ENCODE measurements around the gene CDH3. TPM values are rescaled to one million over a fixed set of nuclear protein-coding genes. Genes with fewer than 3 reads are reported as not detected.

The CDH3 gene
- total and polyA plus RNA-seq, 2 donors (not counting 1 experiment from before 2014, with no cell fraction given) = 0.14 TPM; not detected in 1

DNA sequence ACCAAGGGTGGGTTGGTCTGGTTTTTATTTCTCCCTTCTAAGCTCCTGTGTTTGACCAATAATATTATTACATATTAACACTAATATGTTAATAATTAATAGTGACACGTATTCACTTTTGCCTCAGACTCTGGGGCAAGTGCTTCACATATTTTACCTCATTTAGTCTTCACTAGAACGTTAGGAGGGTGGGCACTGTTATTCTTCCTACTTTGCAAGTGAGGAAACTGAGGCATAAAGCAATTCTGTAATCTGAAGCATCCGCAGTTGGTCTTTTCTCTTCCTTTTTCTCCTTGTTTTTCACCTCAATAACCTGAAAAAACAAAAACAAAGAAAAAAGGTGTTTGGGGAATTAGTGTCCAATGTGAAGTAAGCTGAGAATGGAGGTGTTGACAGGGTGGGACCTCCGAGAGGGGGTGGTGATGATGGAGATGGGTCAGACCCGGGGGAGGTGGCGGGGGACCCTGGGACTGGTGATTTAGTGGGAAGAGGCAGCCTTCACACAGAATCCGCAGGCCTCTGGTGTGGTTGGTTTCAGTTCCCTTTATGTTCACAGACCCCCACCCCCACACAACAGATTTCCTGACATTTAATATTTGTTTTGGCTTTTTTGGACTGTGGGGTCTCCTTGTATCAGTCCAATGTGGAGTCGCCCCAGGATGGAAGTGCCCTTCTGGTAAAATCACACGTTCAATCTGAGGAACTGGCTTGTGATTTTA is 95.7 kb downstream of the CDH3 start:
- Histone ChIP-seq H3K79me2 (ENCODE audit: control insufficient read depth, insufficient read depth, low read length) (no peaks in the 10 kb centered on the region), H3K9ac (ENCODE audit: insufficient read depth, low read length) (no peak overlapping the region)
- no peak for DNase-seq (ENCODE audit: low read depth in 2 of 2)

DNA sequence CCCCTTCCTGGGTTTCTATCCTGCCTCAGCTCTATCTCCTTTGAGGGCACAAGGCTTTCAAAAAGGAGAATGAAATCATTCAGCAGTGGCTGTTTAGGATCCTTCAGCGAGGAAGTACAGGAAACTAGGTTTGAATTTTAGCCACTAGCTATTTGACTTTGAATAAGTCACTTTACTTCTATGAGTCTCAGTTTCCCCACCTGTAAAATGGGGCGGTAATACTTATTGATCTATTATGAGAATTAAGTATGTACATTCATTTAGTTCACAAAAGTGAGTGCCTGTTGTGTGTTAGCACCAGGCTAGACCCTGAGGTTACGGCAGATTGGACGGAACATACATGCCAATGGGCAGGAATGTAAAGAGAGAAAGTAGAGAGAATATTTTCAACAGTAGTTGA is 98.6 kb downstream of the CDH3 start:
- Histone ChIP-seq H3K27me3 (ENCODE audit: control insufficient read depth, insufficient read depth, low read length) (peaks cover 2% of the 10 kb centered on the region), H3K27ac (ENCODE audit: insufficient read depth, low read length) (no peak overlapping the region), H3K4me3 (replicated peaks in 1 of 4; ENCODE audit: control extremely low read depth in 1 of 4, insufficient read depth in 1 of 4, low read depth in 3 of 4, low read length in 4 of 4) (no peak overlapping the region), H3K4me1 (ENCODE audit: control insufficient read depth, extremely low read depth, insufficient read depth, low read length) (no peaks in the 10 kb centered on the region), H3K36me3 (ENCODE audit: control insufficient read depth, insufficient read depth, low read length) (no peaks in the 10 kb centered on the region), H3K9me3 (ENCODE audit: control insufficient read depth, insufficient read depth, low read depth, low read length) (no peaks in the 10 kb centered on the region), H3K9ac (ENCODE audit: insufficient read depth, low read length) (no peak overlapping the region), H3K4me2 (ENCODE audit: extremely low read depth, insufficient read depth, low read length) (no peak overlapping the region), H2AFZ (ENCODE audit: low read length) (no peak overlapping the region), H4K20me1 (ENCODE audit: control insufficient read depth, extremely low read depth, insufficient read depth, low read length) (no peaks in the 10 kb centered on the region), H3K79me2 (ENCODE audit: control insufficient read depth, insufficient read depth, low read length) (no peaks in the 10 kb centered on the region)
- no peak for DNase-seq (ENCODE audit: low read depth in 2 of 2)
- no peak for TF ChIP-seq CTCF (conservative IDR thresholded peaks at IDR 0.05 in 1 of 2, IDR thresholded peaks at IDR 0.05 in 1 of 2; ENCODE audit: low read depth in 1 of 2, low read length in 2 of 2)
- no peak for TF ChIP-seq EZH2 (IDR thresholded peaks at IDR 0.05; ENCODE audit: low read length, missing control alignments)

More for the DNA sequence above, 95.7 kb downstream of the CDH3 start:
- H3K27me3 ChIP-seq (ENCODE audit: control insufficient read depth, insufficient read depth, low read length) = peaks cover 19% of the 10 kb centered on the region
- no peaks in the 10 kb centered on the region for H3K4me1 ChIP-seq (ENCODE audit: control insufficient read depth, extremely low read depth, insufficient read depth, low read length)
- H3K27ac ChIP-seq (ENCODE audit: insufficient read depth, low read length) = no peak overlapping the region
- no peak overlapping the region for H3K4me3 ChIP-seq (replicated peaks in 1 of 4; ENCODE audit: control extremely low read depth in 1 of 4, insufficient read depth in 1 of 4, low read depth in 3 of 4, low read length in 4 of 4)
- no peak overlapping the region for H3K4me2 ChIP-seq (ENCODE audit: extremely low read depth, insufficient read depth, low read length)
- no peaks in the 10 kb centered on the region for H3K36me3 ChIP-seq (ENCODE audit: control insufficient read depth, insufficient read depth, low read length)
- TF ChIP-seq EZH2 (IDR thresholded peaks at IDR 0.05; ENCODE audit: low read length, missing control alignments) (no peak), CTCF (conservative IDR thresholded peaks at IDR 0.05 in 1 of 2, IDR thresholded peaks at IDR 0.05 in 1 of 2; ENCODE audit: low read depth in 1 of 2, low read length in 2 of 2) (no peak)
- H3K9me3 ChIP-seq (ENCODE audit: control insufficient read depth, insufficient read depth, low read depth, low read length) = no peaks in the 10 kb centered on the region
- no peaks in the 10 kb centered on the region for H4K20me1 ChIP-seq (ENCODE audit: control insufficient read depth, extremely low read depth, insufficient read depth, low read length)
- H2AFZ ChIP-seq (ENCODE audit: low read length) = no peak overlapping the region

GRCh38 chr16:68744744-68745280 is 99.7 kb downstream of the CDH3 start:
- Histone ChIP-seq H3K4me1 (ENCODE audit: control insufficient read depth, extremely low read depth, insufficient read depth, low read length) (no peaks in the 10 kb centered on the region), H3K4me2 (ENCODE audit: extremely low read depth, insufficient read depth, low read length) (no peak overlapping the region), H3K27me3 (ENCODE audit: control insufficient read depth, insufficient read depth, low read length) (peaks cover 2% of the 10 kb centered on the region), H3K27ac (ENCODE audit: insufficient read depth, low read length) (no peak overlapping the region), H4K20me1 (ENCODE audit: control insufficient read depth, extremely low read depth, insufficient read depth, low read length) (no peaks in the 10 kb centered on the region), H3K4me3 (replicated peaks in 1 of 4; ENCODE audit: control extremely low read depth in 1 of 4, insufficient read depth in 1 of 4, low read depth in 3 of 4, low read length in 4 of 4) (no peak overlapping the region), H2AFZ (ENCODE audit: low read length) (no peak overlapping the region), H3K9me3 (ENCODE audit: control insufficient read depth, insufficient read depth, low read depth, low read length) (no peaks in the 10 kb centered on the region), H3K9ac (ENCODE audit: insufficient read depth, low read length) (no peak overlapping the region), H3K79me2 (ENCODE audit: control insufficient read depth, insufficient read depth, low read length) (no peaks in the 10 kb centered on the region), H3K36me3 (ENCODE audit: control insufficient read depth, insufficient read depth, low read length) (no peaks in the 10 kb centered on the region)
- peak in 1 of 2 donors; percentile 30 for DNase-seq (ENCODE audit: low read depth in 2 of 2)
- TF ChIP-seq EZH2 (IDR thresholded peaks at IDR 0.05; ENCODE audit: low read length, missing control alignments) (no peak), CTCF (conservative IDR thresholded peaks at IDR 0.05 in 1 of 2, IDR thresholded peaks at IDR 0.05 in 1 of 2; ENCODE audit: low read depth in 1 of 2, low read length in 2 of 2) (no peak)
